Pulmonary artery endothelial cell (primary cell): ENCODE data around the gene VSIG10L2. TPM values are rescaled to one million over a fixed set of nuclear protein-coding genes. Genes with fewer than 3 reads are reported as not detected.
A peak's percentile ranks its signal among the peaks of the same experiment; 100 is the strongest.
"Not testable (repeated sequence)": the region's sequence is repeated elsewhere in the genome, so short reads cannot be mapped to it uniquely, and the experiment has no call there.

ENCODE experiments used
- DNase-seq: peaks from one replicate; pipeline ENCODE4 v3.0.0-alpha.2; 2011; ENCODE audit warnings: low read depth, low spot score
- total RNA-seq: library from RNA; depleted of rRNA; stranded (reverse); fragments of >200 nt; gene quantifications from 2 replicates; pipeline ENCODE4 v1.2.3, GENCODE V29; 2014

The VSIG10L2 gene
- total RNA-seq: not detected in 2 replicates

DNA sequence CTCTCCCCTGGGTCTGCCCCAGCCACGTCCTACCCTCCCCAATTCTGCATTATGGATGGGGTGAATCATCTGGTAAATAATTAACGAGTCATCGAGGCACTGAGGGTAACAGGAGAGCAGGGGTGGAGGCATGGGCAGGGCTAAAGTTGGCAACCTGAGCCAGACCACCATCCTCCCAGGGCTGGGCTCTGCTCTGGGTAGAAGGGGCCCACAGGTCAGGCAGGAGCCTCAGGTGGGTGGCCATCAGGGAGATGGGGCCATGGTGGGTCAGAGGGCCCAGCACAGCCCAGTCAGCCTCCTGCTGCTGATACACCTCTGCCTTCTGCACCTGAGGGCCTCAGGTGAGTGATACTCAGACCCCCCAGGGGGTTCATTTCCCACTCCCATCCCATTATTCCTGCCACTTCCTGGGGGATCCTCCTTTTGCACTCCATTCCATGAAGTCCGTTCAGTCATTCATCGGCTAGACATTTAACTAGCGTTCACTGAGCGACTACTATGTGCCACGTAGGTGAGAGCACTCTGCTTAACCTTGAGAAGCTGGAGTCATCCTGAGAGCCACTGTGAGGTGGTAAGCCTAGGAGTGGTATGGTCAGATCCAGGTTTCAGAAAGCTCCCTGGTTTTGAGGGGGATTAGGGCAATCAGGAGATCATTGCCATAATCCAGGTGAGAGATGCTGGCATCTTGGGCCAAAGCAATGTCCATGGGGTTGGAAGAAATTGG, at the start of gene VSIG10L2:
Gene VSIG10L2, plus strand, starts transcription at position 248 of the 724 bp plus-strand sequence. Its CDS starts 12 bp downstream, at position 260.
- no peak for DNase-seq

DNA sequence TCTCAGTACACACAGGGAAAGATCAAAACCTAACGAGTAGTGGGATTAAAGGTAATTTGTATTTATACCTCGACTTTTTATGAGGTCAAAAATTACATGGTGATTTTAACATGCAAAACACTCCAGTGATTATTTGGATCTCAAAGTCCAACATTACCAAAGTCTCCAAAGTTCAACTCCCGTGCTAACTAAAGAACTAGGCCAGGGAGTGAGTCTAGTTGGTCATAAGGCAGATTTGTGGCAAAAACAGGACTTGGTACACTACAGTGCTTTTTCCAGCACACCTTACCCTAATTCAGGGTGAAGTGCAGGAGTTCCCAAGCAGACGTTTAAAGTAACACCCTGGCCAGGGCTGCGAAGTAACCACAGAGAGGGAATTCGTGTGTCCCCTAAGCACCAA, 44.0 kb upstream of the VSIG10L2 start:
- DNase-seq: no peak

DNA sequence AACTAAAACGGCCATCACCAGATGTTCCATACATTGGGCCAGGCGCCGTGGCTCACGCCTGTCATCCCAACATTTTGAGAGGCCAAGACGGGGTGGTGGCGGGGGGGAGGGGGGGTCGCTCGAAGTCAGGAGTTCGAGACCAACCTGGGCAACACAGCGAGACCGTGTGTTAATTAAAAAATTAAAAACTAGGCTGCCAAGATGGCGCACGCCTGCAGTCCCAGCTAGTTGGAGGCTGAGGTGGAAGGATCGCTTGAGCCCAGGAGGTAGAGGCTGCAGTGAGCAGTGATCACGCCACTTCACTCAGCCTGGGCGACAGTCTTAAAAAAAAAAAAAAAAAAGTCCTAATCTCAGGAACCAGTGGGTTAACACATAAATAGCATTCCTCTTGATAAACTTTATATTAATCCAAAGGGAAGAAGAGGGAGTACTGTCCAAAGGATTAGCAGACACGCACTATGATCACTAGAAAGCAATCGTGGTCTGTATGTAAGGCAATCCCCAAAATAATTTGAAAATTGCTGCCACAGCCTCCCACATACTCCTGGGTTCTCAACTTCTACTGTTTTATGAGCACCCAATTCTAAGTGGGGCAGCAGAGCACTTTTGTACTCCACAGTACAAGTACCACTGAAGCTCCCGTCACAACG, 43.4 kb upstream of the VSIG10L2 start:
- no peak for DNase-seq

DNA sequence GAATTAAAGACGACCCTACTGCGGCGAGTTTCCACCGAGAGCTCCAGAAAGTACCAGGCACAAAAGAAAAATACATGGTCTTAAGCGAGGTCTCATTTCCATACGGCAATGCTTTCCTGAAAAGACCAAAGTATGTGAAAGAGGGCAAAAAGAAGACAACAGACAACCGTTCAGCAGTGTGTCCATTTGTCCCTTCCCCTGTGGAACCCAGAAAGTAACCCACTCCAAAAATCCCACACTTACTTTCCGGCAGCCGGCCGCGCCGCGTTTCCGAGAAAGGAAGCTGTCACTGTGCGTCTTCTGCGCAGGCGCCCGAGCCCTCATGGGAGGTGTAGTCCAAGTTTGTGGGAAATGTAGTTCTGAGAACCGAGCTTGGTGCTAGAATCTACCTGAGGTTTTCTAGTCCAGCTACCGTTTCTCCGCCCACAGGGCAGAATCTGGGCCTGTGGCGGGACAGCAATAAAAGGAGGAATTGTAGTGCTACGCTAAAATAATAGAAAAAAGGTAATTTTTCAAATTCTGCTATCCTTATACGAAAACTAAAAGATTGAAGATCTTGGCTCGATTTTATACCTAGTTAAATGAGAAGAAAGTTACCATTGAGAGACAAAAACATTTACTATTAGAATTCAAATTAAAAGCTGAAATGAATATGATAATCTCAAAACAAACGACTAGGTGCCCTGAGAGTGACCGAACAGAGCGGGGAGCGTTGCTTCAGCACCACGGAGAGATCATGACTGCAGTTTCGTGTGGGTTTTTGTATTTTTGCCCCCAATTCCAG, 42.7 kb upstream of the VSIG10L2 start, which contains the start of gene PUS3:
Gene PUS3, minus strand, starts transcription at position 280 of the 784 bp plus-strand sequence. CDS start 6,922 bp downstream, outside the sequence.
- peak; percentile 37 for DNase-seq

DNA sequence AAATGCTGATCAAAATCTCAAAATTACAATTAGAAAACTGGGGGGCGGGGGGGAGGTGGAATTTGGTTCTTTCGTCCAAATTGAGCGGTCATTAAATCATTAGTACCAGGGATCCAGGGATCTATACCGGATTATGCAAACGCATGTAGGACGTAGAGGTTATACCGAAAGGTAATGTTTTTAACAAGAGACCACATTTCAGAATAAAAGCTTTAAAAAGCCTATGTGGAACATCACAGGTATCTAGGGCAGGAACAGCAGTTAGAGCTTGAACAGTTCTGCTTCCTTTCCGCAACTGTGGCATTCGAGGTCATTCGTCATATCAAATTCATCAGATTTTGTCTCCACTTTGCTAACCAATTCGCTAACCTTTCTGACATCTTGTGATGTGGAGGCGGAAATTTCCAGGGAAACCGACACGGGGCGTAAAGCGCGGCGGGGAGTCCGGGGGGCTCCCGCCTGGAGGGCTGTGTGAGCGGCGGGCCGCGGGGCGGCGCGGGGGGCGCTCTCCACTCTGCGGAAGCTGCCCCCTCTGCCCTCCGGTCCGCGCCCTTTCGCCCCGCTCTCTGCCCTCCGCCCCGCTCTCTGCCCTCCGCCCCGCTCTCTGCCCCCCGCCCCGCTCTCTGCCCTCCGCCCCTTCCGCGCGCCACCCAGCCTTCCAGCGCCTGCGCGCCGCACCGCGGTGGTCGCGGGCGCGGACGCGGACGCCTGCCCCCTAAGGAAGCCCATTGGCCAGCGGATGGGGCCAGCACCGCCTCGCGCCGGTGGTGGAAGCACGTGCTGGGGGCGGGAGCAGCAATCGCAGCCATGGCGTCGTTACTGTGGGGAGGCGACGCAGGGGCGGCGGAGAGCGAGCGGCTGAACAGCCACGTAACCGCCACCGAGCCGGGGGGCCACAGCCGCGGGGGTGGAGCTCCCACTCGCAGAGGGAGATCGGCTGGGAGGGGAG, 41.9 kb upstream of the VSIG10L2 start, which contains the start of gene DDX25:
Gene DDX25, plus strand, starts transcription at position 798 of the 949 bp plus-strand sequence. Its CDS starts 10 bp downstream, at position 808.
- DNase-seq: no peak

DNA sequence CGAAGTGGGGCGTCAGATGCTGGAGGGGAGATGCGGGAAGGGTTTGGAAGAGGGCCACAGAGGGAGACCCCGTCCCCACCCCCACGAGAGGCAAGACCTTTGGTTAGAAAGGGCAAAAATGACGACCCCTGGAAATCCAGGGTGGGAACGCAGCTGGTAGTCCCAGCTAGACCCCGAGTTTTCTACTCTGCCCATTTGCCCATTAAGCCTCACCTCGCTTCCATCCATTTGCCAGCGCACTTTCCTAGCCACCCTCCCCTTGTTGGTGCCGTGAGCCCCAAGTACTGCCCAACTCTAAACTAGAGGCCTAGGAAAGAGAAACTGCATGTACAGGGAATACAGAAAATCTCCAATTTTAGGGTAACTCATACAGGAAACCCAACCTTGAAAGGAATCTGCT, 41.2 kb upstream of the VSIG10L2 start:
- no peak for DNase-seq

DNA sequence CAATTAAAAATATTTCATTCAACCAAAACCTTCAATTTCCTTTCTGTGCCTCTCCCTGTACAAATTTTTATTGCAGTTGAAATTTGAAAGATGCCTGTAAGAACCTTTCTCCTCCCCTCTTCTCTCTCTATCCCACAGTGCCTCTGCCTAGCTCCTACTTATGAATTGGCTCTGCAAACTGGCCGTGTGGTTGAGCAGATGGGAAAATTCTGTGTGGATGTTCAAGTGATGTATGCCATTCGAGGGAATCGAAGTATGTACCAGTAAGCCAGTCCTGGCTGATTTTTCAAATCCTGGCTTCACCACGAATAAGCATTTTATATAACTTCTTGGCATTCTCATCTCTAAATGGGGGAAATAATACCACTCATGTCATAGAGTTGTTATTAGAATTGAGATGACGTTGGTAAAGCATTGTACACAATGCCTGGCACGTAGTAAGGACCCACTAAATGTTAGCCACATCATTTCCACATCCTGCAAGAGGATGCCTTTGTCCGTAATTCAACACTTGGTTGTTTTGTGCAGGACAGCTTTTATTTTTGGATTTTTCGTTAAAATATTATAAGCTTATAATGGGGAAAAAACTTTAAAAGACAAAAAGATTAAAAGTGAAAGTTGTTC, 35.5 kb upstream of the VSIG10L2 start:
- no peak for DNase-seq

DNA sequence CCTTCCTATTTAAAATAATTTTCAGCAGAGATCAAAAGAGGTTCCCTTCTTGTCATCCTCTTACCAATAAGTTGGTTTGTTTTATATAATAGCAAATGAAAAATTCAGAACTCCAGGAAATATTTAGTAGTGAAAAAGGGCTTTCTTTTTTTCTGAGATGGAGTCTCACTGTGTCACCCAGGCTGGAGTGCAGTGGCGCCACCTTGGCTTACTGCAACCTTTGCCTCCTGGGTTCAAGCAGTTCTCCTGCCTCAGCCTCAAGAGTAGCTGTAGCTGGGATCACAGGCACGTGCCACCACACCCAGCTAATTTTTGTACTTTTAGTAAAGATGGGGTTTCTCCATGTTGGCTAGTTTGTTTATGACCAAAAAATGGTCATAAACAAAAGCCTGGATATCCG, 31.2 kb upstream of the VSIG10L2 start:
- not testable (repeated sequence) for DNase-seq

DNA sequence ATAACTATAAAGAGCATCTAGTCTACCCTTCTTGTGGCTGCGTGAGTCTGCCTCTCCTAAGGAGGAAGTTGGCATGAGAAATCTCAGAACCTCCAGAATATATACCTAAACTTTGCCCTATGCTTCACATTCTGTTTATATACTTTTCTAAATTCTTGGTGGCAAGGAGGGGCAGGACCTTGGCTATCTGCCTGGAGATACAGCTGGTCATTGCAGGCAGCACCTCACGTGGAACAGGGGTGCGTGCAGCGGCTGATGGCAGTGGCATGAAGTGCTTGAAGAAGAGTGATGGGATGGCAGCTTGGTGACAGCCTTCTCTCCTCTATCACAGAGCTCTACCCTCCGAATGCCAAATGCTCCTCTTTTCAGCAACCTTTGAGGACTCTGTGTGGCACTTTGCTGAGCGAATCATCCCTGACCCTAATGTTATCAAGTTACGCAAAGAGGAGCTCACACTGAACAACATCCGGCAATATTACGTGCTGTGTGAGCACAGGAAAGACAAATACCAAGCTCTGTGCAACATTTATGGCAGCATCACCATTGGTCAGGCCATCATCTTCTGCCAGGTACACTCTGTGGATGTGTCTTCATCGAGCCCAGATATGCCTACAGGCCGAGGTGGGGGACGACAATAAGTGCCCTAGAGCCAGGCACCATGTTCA, 29.0 kb upstream of the VSIG10L2 start:
- DNase-seq: no peak

DNA sequence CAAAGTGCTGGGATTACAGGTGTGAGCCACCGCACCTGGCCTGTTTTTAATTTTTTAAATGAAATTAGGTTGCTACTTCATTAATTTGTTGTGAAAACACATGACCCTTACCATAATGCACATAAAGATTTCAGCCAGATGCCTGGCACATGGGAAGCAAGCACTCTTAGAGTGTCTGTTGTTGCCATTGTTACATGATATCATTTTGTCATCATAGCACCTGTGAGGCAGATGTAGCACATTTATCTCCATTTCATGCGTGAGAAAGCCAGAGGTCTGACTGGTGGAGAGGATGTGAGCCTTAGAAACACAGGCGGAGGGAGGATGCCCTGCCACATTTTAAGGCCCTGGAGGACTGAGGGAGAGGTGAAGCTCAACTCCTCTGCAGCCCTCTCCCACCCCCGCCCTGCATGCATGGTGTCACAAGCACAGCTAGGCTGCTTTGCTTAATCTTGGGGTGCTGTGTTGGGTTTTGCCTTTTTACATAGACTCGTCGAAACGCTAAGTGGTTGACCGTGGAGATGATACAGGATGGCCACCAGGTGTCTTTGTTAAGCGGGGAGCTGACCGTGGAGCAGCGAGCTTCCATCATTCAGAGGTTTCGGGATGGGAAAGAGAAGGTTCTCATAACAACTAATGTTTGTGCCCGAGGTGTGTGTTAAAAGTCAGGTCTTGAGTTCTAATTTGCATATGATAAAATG, 27.6 kb upstream of the VSIG10L2 start:
- no peak for DNase-seq

DNA sequence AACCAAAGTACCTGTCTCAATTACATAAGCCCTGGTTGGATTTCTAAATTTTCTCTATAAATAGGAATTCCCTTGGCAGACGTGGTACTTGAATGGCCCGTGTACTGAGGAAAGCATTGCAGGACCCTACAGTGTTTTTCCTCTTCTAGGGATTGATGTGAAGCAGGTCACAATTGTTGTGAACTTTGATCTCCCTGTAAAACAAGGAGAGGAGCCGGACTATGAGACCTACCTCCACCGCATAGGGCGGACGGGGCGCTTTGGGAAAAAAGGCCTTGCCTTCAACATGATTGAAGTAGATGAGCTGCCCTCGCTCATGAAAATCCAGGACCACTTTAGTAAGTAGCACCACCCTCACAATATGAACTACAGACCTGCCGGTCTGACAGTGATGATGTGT, 24.8 kb upstream of the VSIG10L2 start:
- DNase-seq: no peak

DNA sequence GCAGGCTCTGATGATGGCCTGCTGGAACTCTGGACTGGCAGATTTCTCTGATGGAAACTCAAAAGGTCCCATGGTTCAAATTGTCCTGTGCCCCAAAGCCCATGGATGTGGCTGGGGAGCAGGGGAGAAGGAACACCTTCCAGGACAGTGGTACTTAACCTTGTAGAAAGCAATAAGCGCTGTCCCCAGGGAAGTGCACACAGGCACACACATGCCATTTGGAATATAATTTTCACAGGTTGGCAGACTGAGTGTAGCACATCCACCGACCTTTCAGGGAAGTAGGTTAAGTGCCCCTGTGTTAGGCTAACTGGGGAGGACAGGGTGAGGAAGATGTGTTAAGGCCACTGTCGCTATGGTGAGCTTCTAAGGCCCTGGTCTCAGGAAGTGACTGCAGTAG, 23.7 kb upstream of the VSIG10L2 start:
- no peak for DNase-seq

DNA sequence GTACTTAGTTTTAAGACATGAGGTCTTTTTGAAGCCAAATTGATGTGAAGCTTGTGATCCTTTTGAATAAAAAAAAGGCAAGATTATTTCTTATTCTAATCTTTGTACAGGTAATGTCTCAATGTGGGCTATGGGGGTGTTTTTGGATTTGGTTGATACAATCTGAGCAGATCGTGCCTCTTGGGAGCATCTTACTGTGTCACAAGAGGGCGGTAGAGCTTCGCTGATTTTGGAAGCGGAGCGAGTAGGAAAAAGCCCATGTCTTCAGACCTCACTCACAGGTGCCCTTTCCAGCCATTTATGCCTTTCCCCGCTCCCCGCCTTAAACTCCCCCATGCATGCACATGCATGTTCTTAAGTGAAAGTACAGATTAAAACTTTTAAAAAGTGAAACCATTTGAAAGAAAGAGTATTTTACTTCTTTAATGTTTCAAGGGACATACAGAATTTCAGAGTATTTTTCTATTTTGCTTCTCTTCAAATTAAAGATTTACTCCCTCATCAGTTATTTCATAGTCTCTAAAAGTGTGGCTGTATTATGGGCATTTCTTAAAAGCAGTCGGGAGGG, 22.7 kb upstream of the VSIG10L2 start:
- DNase-seq: peak; percentile 29

DNA sequence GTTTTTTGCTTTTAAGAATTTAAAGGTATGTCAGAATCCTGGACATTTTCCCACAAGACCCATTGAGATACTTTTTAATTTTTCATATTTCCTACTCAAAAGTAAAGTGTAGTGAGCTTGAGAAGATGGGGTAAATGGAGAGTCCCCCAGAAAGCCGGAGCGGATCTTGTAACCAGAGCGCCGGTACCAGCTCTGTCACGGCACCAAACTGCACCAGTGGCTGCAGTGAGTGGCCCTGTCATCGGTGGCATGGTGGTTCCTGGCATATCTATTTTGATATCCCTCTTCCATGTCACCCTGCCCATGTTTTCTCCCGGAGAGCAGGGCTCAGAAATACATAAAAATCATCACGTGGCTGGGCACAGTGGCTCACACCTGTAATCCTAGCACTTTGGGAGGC, 22.2 kb upstream of the VSIG10L2 start:
- DNase-seq: no peak

DNA sequence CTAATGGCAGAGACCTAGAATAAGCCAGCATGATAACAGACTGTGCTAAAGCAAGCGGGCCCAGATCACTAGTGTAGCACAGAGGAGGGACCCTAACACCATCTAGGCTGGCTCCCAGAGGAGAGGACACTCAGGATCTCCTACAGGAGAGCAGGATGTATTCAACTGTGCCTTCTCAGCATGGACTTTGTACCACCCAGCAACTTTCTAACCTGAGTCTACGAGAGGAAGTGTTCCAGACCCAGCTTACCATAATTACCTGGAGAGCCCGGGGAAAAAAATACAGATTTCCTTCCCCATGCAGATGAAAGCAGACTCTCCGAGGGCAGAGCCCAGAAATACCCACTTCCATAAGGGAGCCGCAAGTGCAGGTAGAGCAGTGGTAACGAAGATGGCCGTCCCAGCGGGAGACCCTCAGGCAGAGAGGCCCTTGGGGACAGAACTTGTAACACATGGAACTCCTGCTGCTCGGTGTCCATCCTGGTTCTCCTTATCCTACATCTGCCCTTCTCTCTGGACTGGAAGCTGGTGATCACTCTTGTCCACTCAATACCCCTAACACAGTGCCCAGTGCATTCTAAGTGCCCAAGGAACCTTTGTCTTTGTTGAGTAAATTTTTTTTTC, 21.3 kb upstream of the VSIG10L2 start:
- DNase-seq: no peak

DNA sequence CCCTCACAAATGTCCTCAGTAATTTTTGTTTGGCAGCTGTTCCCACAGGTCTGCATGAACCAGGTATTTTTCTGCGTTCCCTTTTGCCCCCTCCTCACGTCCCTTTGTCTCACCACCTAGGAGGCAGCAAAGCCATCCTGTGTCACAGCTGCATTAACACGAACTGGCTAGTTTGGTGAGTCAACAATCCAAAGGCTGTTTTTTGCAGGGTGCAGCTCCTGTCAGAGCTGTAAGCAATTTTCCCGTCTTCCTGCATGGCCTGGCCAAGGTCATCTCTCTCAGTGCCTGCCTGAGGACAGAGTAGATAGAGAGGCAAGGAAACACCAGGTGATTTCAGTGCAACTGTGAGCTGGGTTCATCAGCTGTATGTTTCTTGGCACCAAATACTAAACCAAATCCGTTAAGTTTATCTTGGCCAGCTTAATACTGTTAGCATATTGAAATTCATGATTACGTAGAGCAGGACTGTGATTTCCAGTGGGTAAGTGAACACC, 20.6 kb upstream of the VSIG10L2 start:
- no peak for DNase-seq

DNA sequence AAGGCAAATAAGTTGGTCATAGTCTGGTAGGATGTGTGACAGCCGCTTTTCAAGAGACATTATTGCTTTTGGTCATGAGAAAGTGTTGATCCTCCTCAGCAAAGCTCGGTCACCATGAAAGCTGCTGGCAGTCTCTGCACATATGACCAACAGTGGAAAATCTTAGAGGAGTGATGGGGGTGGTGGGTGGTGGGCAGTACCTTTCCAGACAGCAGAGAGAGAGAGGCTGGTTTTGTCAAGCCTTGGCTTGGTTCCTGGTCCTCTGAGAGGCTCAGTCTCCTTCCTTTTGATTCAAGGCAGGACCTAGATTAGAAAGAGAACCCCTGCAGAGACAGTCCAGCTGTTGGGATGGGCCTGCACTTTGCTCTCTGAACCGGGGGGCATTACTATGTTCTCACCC, 20.0 kb upstream of the VSIG10L2 start:
- DNase-seq: no peak

DNA sequence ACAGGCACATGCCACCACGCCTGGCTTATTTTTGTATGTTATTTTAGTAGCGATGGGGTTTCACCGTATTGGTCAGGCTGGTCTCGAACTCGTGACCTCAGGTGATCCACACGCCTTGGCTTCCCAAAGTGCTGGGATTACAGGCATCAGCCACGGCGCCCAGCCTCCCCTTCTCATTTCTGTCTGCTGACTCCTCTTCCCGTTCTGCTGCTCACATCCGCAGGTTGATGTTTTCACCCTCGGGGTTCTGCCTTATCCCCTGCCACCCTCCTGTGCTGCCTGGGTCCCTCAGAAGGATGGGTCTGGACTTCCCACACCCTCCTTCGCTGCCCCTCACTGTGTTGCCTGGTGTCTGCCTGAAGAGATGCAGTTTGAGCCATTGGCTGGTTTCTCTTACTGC, 19.2 kb upstream of the VSIG10L2 start:
- no peak for DNase-seq
